GM18907 (cell line): ENCODE results near the gene ZNF747.

Experiments
- ATAC-seq: cut with Tn5 transposase; IDR thresholded peaks from one replicate; pipeline ENCODE4 v1.9.1; 2021; ENCODE audit warnings: mild to moderate bottlenecking, moderate library complexity; ENCODE audit not compliant: unreplicated experiment

The ZNF747 gene

DNA sequence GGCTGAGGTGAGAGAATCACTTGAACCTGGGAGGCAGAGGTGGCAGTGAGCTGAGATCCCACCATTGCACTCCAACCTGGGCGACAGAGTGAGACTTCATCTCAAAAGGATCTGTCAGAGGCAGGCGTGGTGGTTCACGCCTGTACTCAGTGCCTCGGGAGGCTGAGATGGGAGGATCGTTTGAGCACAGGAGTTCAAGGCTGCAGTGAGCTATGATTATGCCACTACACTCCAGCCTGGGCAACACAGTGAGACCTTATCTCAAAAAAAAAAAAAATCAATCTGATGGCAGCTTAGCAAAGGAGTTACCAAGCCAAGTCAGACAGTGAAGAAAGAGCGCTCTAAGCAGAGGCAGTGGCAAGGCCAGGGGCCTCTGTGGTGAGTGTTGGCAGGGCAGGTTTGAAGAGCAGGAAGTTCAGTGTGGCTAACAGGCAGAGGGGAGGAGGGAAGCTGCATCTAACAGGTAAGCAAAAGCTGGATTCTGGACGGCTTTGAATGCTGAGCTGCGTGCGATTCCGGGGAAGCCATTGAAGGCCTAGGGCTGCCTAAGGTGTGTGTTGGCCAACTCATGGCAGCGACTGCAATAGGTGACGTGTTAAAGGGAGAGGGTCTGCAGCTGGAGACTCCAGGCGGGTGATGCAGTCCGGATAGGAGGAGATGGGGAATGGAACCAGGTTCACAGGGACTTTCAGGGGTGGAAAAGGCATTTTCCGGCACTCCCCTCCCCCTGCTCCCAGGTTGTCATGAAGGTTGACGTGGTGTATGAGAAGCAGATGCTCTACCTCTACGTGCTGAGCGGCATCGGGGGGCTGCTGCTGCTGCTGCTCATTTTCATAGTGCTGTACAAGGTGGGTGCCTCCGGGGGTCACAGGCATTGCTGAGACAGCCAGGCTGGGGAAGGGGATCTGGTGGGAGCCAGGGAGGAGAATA, 15.3 kb downstream of the ZNF747 start:
- ATAC-seq = no peak

DNA sequence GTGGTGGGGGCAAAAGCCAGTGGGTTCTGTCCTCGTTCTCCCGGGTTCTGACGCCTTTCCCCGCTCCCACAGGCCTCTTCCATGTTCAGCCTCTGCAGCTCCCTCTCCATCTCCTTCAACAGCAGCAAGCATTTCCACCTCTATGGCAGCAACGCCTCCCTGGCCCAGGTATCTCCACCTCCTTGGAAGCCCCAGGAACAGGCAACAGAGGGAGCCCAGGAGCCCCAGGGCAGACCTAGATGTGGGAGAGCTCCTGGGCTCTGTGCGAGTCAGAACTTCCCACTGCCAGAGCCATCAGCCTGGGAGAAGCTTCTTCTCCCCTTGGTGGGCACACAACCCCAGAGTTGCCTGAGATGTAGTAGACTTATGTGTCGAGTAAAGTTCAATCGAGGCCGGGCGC, 16.1 kb downstream of the ZNF747 start:
- ATAC-seq = no peak

DNA sequence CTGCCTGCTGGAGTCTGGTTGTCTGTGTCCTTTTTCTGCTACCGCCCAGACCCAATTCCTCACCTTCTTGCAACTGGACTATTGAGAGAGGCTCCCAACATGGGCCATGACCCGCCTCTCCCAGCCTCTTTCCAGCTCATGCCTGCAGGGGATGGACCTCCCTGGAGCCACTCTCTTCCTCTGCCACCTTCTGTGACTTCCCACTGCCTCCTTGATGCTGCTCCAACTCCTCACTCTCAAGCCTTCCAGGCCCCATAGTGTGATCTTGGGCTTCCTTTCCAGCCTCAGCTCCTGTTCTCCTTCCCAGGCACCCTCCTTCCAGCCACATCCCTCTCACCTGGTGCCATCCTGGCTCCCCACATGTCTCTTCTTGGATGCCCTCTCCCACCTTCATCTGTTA, 19.4 kb downstream of the ZNF747 start:
- no peak for ATAC-seq

DNA sequence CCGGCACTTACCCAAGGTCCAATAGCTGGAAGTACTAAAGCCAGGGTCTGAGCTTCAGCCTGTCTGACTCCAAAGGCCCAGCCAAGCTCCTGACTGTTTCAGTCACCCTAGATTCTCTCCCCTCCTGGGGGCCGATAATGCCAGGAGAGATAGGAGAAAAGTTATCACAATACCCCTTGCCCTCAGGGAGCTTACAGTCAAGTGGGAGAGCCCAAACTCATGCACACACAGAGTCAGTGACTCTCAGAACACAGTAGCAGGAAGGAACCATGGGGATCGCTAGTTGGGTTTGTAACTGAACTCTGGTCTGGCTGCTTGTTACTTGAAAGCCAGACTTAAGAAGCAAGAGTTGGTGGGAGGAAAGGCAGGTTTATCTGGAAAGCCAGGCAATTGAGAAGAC, 23.1 kb downstream of the ZNF747 start:
- ATAC-seq = no peak

DNA sequence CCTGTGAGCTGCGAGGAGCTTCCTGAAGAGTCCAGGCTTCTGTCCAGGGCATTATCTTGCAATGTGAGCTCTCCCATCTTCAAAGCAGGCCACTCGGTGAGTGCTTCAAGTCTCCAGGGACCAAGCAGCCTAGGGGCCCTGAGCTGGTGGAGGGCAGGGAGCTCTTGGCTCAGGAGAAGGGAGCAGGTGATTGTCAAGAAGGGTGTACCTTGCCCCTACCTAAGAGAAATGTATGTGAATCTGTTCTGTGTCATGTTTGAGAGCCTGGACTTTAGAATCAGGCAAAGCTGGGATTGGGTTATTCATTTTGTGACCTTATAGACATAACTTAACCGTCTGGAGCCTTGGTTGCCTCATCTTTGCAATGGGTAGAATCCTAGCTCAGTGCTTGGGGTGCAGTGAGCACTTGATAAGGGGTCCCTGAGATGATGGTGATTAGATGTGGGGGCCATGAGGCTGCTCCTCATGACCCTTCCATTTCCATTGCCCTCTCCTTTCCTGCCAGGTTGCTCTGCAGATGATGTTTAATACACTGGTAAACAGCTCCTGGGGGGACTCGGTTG, 24.2 kb downstream of the ZNF747 start:
- no peak for ATAC-seq

DNA sequence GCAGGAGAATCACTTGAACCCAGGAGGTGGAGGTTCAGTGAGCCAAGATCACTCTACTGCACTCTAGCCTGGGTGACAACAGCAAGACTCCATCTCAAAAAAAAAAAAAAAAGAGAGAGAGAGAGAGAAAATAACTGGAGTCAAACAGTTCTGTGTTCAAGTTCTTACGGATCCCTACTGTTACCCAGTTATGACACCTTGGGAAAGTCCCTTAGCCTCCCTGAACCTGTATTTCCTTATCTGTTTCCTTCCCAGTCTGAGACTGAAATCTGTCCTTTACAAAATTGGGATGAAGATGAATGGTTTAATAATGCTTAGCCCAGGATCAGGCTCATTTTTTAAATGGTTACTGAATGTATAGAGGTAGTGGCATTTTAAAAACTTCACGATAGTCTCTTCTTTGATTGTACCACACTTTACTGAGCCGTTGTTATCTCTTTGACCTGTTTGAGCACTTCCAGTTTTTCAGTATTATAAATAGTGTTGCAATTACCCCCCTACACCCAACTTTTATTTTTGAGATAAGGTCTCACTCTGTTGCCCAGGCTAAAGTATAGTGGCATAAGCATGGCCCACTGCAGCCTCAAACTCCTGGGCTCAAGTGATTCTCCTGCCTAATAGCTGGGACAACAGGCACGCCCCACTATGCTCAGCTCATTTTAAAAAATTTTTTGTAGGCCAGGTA, 25.4 kb downstream of the ZNF747 start:
- ATAC-seq = no peak

DNA sequence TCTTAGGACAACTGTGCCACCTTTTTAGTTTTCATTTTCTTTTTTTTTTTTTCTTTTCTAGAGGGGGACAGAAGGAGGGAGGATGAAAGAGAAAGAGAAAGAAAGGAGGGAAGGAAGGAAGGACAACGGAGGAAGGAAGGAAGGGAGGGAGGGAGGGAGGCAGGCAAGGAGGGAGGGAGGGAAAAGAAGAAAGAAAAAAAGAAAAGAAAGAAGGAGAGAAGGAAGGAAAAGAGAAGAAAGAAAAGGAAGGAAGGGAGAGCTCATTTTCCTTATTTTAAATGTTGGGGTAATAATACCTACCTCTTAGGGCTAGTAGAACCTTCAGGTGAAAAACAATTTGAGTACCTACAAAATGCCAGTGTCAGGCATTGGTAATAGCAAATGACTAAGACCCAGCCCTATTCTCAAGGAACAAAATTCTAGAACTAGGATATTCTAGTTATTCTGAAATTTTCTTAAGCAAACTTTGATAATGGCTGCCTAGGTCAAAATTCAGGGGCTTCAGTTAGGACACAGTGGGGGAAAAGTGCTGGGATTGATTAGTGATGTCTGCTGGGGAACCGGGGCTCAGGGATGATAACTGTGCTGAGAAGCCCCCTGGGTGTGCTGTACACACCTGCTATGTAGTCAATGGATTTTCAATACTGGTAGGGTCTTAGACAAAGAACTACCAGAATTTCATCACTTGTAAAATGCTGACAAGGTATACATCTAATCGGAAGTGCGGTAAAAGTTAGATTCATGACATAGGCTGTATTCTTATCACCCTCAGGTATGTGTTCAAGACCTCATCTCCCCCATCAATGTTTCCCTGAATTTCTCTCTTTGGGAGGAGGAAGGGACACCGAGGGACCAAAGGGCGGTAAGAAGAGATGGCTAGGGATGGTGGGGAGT, 31.0 kb downstream of the ZNF747 start:
- ATAC-seq = no peak

DNA sequence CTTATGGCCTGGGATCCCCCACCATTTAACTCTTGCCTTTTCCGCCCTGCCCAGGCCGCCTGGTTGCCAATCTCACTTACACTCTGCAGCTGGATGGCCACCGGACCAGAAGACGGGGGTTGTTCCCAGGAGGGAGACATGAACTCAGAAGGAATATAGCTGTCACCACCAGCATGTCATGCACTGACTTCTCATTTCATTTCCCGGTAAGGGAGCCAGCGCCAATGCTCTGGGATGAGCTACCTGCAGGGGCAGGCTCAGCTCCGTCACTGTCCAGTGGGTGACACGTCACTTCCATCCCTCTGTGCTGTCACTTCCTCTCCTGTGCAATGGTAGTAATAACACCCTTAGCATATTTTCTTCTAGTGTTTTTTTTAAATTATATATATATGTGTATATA, 35.4 kb downstream of the ZNF747 start:
- ATAC-seq = no peak

DNA sequence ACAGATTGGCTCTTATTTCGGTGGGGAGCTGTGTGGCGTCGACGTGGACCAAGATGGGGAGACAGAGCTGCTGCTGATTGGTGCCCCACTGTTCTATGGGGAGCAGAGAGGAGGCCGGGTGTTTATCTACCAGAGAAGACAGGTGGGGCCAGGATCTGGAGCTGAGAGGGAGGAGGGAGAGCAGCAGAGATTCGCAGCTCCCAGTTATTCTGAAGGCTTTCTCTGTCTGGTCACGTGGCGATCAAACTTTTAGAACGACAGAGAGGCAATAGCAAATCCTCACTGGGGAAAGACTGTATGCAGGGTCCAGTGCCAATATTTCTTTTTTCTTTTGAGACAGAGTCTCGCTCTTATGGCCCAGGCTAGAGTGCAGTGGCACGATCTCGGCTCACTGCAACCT, 39.9 kb downstream of the ZNF747 start:
- no peak for ATAC-seq

DNA sequence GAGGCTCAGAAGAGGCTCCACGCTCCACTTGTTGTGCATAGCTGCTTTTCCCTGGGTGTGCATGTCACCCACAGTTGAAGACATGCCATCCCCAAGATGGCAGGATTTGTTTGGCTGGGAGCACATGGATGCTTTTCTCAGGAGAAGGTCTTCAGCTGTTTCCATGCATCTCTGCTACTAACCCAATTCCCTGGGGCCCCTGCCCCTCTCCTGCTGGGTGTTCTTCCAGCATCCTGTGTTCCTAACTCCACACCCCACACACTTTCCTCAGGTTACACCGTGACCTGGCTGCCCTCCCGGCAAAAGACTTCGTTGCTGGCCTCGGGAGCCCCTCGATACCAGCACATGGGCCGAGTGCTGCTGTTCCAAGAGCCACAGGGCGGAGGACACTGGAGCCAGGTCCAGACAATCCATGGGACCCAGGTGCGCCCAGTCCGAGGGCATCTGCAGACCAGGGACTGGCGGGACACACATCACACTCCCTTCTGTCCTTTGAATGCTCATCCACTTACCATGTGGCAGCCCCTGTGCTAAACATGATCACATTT, 40.6 kb downstream of the ZNF747 start:
- ATAC-seq = no peak

DNA sequence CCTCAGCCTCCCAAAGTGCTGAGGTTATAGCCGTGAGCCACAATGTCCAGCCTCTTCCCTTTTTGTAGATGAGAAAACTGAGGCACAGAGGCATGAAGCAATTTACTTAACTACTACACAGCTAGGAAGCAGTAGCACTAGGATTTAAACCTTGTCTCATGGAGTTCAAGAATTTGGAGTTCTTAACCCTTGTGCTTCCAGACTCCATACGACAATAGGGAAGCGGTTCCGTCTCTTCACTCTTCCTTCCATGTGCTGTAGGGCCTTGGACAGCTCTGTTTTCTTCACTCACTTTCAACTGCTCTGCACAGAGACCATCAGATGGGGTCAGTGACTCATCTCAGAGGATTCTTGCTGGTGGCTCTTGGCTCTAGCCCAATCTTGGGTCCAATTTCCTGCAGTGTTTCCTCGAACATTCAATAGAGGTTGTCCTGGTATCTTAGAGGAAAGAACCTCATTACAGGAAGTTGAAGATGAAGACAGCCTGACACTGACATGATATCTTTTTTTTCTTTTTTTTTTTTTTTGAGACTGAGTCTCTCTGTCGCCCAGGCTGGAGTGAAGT, 42.8 kb downstream of the ZNF747 start:
- ATAC-seq = no peak

DNA sequence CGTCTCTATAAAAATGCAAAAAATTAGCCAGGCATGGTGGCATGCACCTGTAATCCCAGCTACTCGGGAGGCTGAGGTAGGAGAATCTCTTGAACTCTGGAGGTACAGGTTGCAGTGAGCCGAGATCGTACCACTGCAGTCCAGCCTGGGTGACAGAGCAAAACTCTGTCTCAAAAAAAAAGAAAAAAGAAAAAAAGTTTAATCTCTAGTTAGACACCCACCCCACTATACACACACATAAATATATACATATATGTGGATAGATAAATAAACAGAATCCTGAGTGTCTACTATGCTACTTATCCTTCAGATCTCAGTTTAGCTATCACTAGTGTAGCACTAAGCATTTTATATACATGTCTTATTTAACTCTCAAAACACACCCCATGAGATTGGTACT, 43.4 kb downstream of the ZNF747 start:
- no peak for ATAC-seq

DNA sequence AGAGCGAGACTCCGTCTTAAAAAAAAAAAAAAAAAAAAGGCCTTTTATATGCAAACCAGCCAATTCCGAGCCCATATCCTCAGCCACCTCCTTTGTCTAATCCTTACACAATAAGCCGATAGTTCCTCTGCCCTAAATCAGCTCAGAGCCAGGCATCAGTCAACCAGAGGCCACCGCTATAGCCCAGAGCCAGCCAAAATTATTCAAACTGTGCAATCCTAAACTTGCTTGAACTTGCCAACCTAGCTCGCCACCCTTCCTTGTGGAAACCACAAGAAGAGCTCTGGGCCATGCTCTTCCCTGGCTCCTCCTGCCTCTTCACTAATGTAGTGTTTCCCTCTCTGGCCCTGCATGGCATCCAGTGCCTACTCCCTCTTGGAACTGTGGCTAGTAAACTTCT, 44.4 kb downstream of the ZNF747 start:
- no peak for ATAC-seq

DNA sequence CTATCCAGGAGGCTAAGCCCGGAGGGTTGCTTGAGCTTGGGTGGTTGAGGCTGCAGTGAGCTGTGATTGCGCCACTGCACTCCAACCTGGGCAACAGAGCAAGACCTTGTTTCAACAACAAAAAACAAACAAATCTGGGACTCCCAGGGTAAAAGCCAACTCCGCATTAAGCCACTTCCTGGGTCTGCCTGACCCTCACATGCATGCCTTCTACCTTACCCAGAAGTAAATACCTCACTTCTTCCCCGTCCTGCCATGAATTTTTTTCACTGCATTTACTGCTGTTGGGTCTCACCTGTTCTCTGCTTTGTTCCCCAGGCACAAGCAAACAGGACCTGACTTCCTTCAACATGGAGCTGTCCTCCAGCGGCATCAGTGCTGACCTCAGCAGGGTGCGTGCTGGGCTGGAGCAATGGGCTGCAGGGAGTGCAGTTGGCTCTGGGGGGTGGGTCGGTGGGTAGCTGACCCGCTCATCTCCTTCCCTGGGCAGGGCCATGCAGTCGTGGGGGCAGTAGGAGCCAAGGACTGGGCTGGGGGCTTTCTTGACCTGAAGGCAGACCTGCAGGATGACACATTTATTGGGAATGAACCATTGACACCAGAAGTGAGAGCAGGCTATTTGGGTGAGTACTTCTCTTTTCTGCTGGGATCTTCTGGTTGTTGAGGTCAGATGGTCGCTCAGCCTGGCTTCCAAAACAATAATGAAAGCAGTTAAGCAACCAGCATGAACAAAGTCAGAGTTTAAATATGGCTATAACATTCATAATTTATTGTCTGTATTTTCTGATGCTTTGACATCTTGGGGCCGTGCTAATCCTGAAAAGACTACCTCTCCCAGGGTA, 45.7 kb downstream of the ZNF747 start:
- ATAC-seq = no peak

DNA sequence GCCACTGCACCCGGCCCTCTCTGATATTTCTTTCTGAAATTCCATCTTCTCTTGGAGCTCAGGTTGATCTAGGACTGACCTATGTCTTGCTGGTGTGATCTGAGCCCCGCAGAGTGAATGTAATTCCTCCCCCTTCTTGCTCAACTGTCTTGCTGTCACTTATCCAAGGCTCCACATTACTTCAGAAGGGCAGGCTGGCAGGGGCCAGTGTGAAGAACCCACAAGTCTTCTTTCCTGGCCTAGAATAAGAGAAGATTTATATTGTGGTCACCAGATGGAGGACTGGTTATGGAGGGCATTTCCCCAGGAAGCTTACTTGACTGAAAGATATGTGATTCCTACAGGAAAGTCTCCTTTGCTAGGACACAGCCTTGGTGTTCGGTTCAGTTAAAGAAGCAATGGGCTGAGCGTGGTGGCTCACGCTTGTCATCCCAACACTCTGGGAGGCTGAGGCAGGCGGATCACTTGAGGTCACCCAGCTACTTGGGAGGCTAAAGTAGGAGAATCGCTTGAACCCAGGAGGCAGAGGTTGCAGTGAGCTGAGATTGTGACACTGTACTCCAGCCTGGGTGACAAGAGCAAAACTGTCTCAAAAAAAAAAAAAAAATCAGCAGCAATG, 48.7 kb downstream of the ZNF747 start:
- ATAC-seq = no peak

DNA sequence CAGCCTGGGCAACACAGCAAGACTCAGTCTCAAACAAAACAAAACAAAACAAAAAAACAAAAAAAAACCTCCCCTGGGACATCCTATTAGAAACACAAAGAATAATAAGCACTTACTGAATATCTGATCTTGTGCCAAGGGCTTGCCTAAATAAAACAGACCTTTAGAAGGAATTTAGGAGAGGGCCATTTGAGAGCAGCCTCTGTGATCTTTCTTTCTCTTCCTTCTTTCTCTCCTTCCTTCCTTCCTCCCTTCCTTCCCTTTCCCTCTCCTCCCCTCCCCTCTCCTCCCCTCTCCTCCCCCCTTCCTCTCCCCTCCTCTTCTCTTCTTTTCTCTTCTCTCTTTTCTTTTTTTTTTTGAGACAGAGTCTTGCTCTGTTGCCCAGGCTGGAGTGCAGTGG, 49.8 kb downstream of the ZNF747 start:
- no peak for ATAC-seq

DNA sequence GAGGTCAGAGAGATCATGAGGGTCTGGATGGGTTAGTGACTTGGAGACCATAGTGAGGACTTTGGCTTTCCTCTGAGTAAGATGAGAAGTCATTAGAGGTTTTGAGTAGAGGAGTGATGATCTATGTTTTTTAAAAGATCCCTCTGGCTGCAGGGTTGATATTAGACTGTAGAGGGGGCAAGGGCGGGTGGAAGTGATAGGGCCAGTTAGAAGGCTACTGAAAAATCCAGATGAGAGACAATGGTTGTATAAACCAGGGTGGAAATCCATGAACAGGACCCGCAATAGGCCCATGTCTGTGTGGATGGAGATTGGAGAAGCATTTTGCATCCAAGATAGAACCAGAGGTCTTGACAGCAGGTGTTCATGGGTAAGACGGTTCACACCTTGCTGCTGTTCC, 52.3 kb downstream of the ZNF747 start:
- no peak for ATAC-seq

DNA sequence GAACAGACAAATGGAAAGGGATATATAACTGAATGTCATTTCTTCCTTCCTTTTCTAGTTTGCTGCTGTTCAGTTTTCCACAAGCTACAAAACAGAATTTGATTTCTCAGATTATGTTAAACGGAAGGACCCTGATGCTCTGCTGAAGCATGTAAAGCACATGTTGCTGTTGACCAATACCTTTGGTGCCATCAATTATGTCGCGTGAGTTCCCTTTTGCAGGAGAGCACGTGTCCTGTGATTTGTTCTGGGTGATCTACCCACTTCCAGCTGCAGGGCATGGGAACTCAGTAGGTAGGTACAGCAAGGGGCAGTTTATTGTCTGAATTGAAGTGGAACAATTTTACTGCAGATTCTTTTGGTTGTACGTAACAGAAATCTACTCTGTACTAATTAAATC, 53.3 kb downstream of the ZNF747 start:
- ATAC-seq = no peak
